Keratinocyte (primary cell): ENCODE results near the gene MAD1L1. TPM values are rescaled to one million over a fixed set of nuclear protein-coding genes. Genes with fewer than 3 reads are reported as not detected.
A peak's percentile ranks its signal among the peaks of the same experiment; 100 is the strongest.

Experiments used
- DNase-seq: peaks from one replicate; pipeline ENCODE4 v3.0.0-alpha.2; 2011; ENCODE audit warnings: low read depth, missing footprints, low spot score
- FAIRE-seq: peaks from 2 replicates; lab custom pipeline; 2011; peaks lifted over from hg19 to GRCh38; lab: Jason Lieb, UNC
- H2AFZ ChIP-seq: 2 replicates; pipeline ENCODE4 v1.6.0; 2012; ENCODE audit warnings: low read length, control low read depth, inconsistent platforms; ENCODE audit not compliant: control insufficient read depth
- H3K27ac ChIP-seq: 2 replicates; pipeline ENCODE4 v1.5.1; 2011; ENCODE audit warnings: low read length; ENCODE audit not compliant: control insufficient read depth, insufficient read depth
- H3K27me3 ChIP-seq: 3 replicates; pipeline ENCODE4 v1.6.0; 2011; ENCODE audit warnings: low read length; ENCODE audit not compliant: control insufficient read depth, insufficient read depth; ENCODE audit errors: extremely low read depth
- H3K36me3 ChIP-seq, 2 experiments: 2 replicates in 1 of 2; 3 replicates in 1 of 2; pipeline ENCODE4 v1.5.1; 2011; ENCODE audit warnings: low read length in 2 of 2, mild to moderate bottlenecking in 1 of 2; ENCODE audit not compliant: control insufficient read depth in 2 of 2, insufficient read depth in 2 of 2; ENCODE audit errors: extremely low read depth in 1 of 2
- H3K4me1 ChIP-seq: 3 replicates; pipeline ENCODE4 v1.5.1; 2011; ENCODE audit warnings: low read length; ENCODE audit not compliant: control insufficient read depth, insufficient read depth; ENCODE audit errors: extremely low read depth
- H3K4me2 ChIP-seq: 3 replicates; pipeline ENCODE4 v1.6.0; 2011; ENCODE audit warnings: low read depth, low read length; ENCODE audit not compliant: control insufficient read depth, insufficient read depth; ENCODE audit errors: extremely low read depth
- H3K4me3 ChIP-seq, 3 experiments: fragments of 200-600 bp in 1 of 3; sonication (generic) in 1 of 3; 2 replicates in 2 of 3; 3 replicates in 1 of 3; pipeline ENCODE4 v1.5.1; 2011 to 2016; ENCODE audit warnings: low read length in 3 of 3, mild to moderate bottlenecking in 3 of 3, control low read depth in 2 of 3, inconsistent platforms in 1 of 3, low read depth in 1 of 3, mixed read lengths in 1 of 3, mixed run types in 1 of 3, moderate library complexity in 1 of 3; ENCODE audit not compliant: control insufficient read depth in 2 of 3, insufficient read depth in 2 of 3; ENCODE audit errors: extremely low read depth in 1 of 3
- H3K79me2 ChIP-seq: 2 replicates; pipeline ENCODE4 v1.6.0; 2012; ENCODE audit warnings: low read length; ENCODE audit not compliant: control insufficient read depth, insufficient read depth
- H3K9ac ChIP-seq: 3 replicates; pipeline ENCODE4 v1.6.0; 2011; ENCODE audit warnings: low read length; ENCODE audit not compliant: control insufficient read depth, insufficient read depth; ENCODE audit errors: extremely low read depth
- H3K9me1 ChIP-seq: 3 replicates; pipeline ENCODE4 v1.6.0; 2011; ENCODE audit warnings: low read length; ENCODE audit not compliant: control insufficient read depth, insufficient read depth; ENCODE audit errors: extremely low read depth
- H3K9me3 ChIP-seq: 2 replicates; pipeline ENCODE4 v1.5.1; 2012; ENCODE audit warnings: low read depth, low read length; ENCODE audit not compliant: control insufficient read depth
- H4K20me1 ChIP-seq: 3 replicates; pipeline ENCODE4 v1.6.0; 2011; ENCODE audit warnings: low read length; ENCODE audit not compliant: control insufficient read depth, insufficient read depth; ENCODE audit errors: extremely low read depth
- CTCF ChIP-seq, 3 experiments: IDR thresholded peaks in 1 of 3; conservative IDR thresholded peaks in 1 of 3; optimal IDR thresholded peaks in 1 of 3; 2 replicates in 2 of 3; 3 replicates in 1 of 3; pipeline versions ENCODE3 to v1.5.1; 2011; ENCODE audit warnings: low read length in 3 of 3, mild to moderate bottlenecking in 3 of 3, moderate library complexity in 2 of 3, control low read depth in 1 of 3, inconsistent platforms in 1 of 3; ENCODE audit not compliant: insufficient read depth in 2 of 3; ENCODE audit errors: extremely low read depth in 1 of 3
- EZH2 ChIP-seq: IDR thresholded peaks from one replicate; pipeline ENCODE4 v1.6.1; 2012; ENCODE audit warnings: inconsistent platforms, mild to moderate bottlenecking, low read length, moderate library complexity
- dilution Hi-C: fragments of 300-500 bp; cut with MboI; formaldehyde crosslinking; loops from one replicate; pipeline ENCODE4 v1.7.0; 2020; ENCODE audit warnings: low sequenced_read_pairs; ENCODE audit not compliant: extremely low pct_ligation_motif_present
- polyA plus RNA-seq, 5 experiments: library from polyadenylated mRNA; depleted of rRNA in 3 of 5; stranded (reverse) in 3 of 5; stranded (forward) in 1 of 5; unstranded in 1 of 5; fragments of >200 nt; gene quantifications; 1 replicate in 1 of 5; 2 replicates in 3 of 5; 3 replicates in 1 of 5; pipeline versions ENCODE4 v1.2.1 to v1.2.3, GENCODE V29; 2011 to 2012; ENCODE audit warnings: missing spikeins in 2 of 5, low read depth in 1 of 5, low replicate concordance in 1 of 5

MAD1L1 gene
- polyA plus RNA-seq, 1 donor (not counting 4 experiments of a cell fraction or from before 2014, with no cell fraction given), result 18.0 TPM

- FAIRE-seq, result peak; percentile 56
- no peak overlapping the region for H2AFZ ChIP-seq
- H3K36me3 ChIP-seq, result peaks cover 2 to 6% of the 10 kb centered on the region in 2 experiments
- H3K27ac ChIP-seq, result no peak overlapping the region
- H3K4me2 ChIP-seq, result no peak overlapping the region
- DNase-seq, result peak; percentile 63
- peaks cover 4% of the 10 kb centered on the region for H3K4me1 ChIP-seq
- peaks cover 4% of the 10 kb centered on the region for H4K20me1 ChIP-seq
- H3K9ac ChIP-seq, result no peak overlapping the region
- H3K9me1 ChIP-seq, result peaks cover 5% of the 10 kb centered on the region
- TF ChIP-seq CTCF (optimal IDR thresholded peaks at IDR 0.05 in 1 of 3, IDR thresholded peaks at IDR 0.05 in 1 of 3, conservative IDR thresholded peaks at IDR 0.05 in 1 of 3; ENCODE audit: extremely low read depth in 1 of 3, insufficient read depth in 2 of 3, low read length in 3 of 3), result no peak
- no peak for TF ChIP-seq EZH2
- no peaks in the 10 kb centered on the region for H3K9me3 ChIP-seq
- no peaks in the 10 kb centered on the region for H3K27me3 ChIP-seq
- no peak overlapping the region for H3K4me3 ChIP-seq
- dilution Hi-C loops, result no loop called here
- H3K79me2 ChIP-seq, result no peaks in the 10 kb centered on the region
These were observed 28.1 kb upstream of the MAD1L1 start for GRCh38 chr7:2260820-2261219.

- Histone ChIP-seq H3K4me1 (peaks cover 4% of the 10 kb centered on the region), H3K9ac (no peak overlapping the region), H3K4me2 (no peak overlapping the region), H3K36me3 (peaks cover 2 to 6% of the 10 kb centered on the region in 2 experiments), H3K27me3 (no peaks in the 10 kb centered on the region), H4K20me1 (peaks cover 4% of the 10 kb centered on the region), H3K27ac (no peak overlapping the region), H3K9me3 (no peaks in the 10 kb centered on the region), H2AFZ (no peak overlapping the region), H3K79me2 (no peaks in the 10 kb centered on the region), H3K9me1 (peaks cover 5% of the 10 kb centered on the region), H3K4me3 (no peak overlapping the region)
- TF ChIP-seq EZH2, result no peak
- FAIRE-seq (no peak), DNase-seq (no peak)
- dilution Hi-C loops, result no loop called here
These were observed 26.7 kb upstream of the MAD1L1 start for GRCh38 chr7:2259480-2259879.
